NB4 (cell line): Measurements from ENCODE around the gene GRIK2.

ENCODE experiments used
- CTCF ChIP-seq: IDR thresholded peaks from one replicate; pipeline ENCODE4 v1.5.1; 2012; ENCODE audit warnings: low read depth, low read length
- MAX ChIP-seq: IDR thresholded peaks from 2 replicates; pipeline ENCODE4 v1.6.1; 2011; ENCODE audit warnings: low read depth, low read length

GRCh38 chr6:102028176-102028575 is 634.7 kb downstream of the GRIK2 start:
- TF ChIP-seq CTCF (no peak), MAX (no peak)
